Neural cell (in vitro differentiated cells): ENCODE data around the gene MYO10. TPM values are rescaled to one million over a fixed set of nuclear protein-coding genes. Genes with fewer than 3 reads are reported as not detected.
"Not testable (repeated sequence)": the region's sequence is repeated elsewhere in the genome, so short reads cannot be mapped to it uniquely, and the experiment has no call there.

Experiments
- H2AFZ ChIP-seq: fragments of 200-600, 300-800 bp; sonication (generic), shearing (Covaris generic); 2 replicates; pipeline ENCODE4 v1.6.0; 2014; ENCODE audit warnings: low read depth, mild to moderate bottlenecking, antibody characterized with exemption, low read length, moderate library complexity
- H3F3A ChIP-seq: fragments of 200-600 bp; shearing (Covaris generic); 2 replicates; pipeline ENCODE4 v1.6.1; 2016; ENCODE audit warnings: mild to moderate bottlenecking, moderate library complexity, mixed read lengths, antibody characterized with exemption, low read length; ENCODE audit not compliant: insufficient read depth, poor library complexity, severe bottlenecking
- H3K27ac ChIP-seq: fragments of 200-600, 300-800 bp; sonication (generic), shearing (Covaris generic); 2 replicates; pipeline ENCODE4 v1.5.1; 2014; ENCODE audit warnings: mild to moderate bottlenecking, low read length, moderate library complexity
- H3K27me3 ChIP-seq: fragments of 300-800, 200-600 bp; sonication (generic), shearing (Covaris generic); 2 replicates; pipeline ENCODE4 v1.6.0; 2014; ENCODE audit warnings: mild to moderate bottlenecking, low read depth, low read length, moderate library complexity; ENCODE audit not compliant: insufficient read depth
- H3K36me3 ChIP-seq: fragments of 300-800, 200-600 bp; sonication (generic), shearing (Covaris generic); 2 replicates; pipeline ENCODE4 v1.5.1; 2014; ENCODE audit warnings: mild to moderate bottlenecking, antibody characterized with exemption, low read length, moderate library complexity; ENCODE audit not compliant: insufficient read depth
- H3K4me2 ChIP-seq: fragments of 300-800, 200-600 bp; sonication (generic), shearing (Covaris generic); 2 replicates; pipeline ENCODE4 v1.6.0; 2014; ENCODE audit warnings: mild to moderate bottlenecking, low read length
- H3K4me3 ChIP-seq: fragments of 300-800, 200-600 bp; sonication (generic), shearing (Covaris generic); 2 replicates; pipeline ENCODE4 v1.5.1; 2014; ENCODE audit warnings: mild to moderate bottlenecking, low read length, moderate library complexity
- H3K79me2 ChIP-seq: fragments of 200-600 bp; shearing (Covaris generic); replicated peaks from 2 replicates; pipeline ENCODE4 v1.6.0; 2014; ENCODE audit warnings: mild to moderate bottlenecking, low read length, moderate library complexity; ENCODE audit not compliant: insufficient read depth
- H3K9ac ChIP-seq: fragments of 300-800, 200-600 bp; sonication (generic), shearing (Covaris generic); 2 replicates; pipeline ENCODE4 v1.6.1; 2016; ENCODE audit warnings: mild to moderate bottlenecking, low read length, mixed read lengths
- H3K9me2 ChIP-seq: fragments of 200-600 bp; shearing (Covaris generic); 2 replicates; pipeline ENCODE4 v1.6.1; 2016; ENCODE audit warnings: mild to moderate bottlenecking, low read length, mixed read lengths; ENCODE audit not compliant: insufficient read depth
- H3K9me3 ChIP-seq: fragments of 200-600, 300-800 bp; sonication (generic), shearing (Covaris generic); 2 replicates; pipeline ENCODE4 v1.6.1; 2016; ENCODE audit warnings: mild to moderate bottlenecking, mixed run types, low read length, moderate library complexity, mixed read lengths
- H4K20me1 ChIP-seq: fragments of 200-600 bp; shearing (Covaris generic); 2 replicates; pipeline ENCODE4 v1.6.1; 2016; ENCODE audit warnings: mild to moderate bottlenecking, mixed run types; ENCODE audit not compliant: insufficient read depth
- EP300 ChIP-seq: fragments of 450-650 bp; conservative IDR thresholded peaks from 2 replicates; pipeline ENCODE4 v1.6.1; 2014; ENCODE audit warnings: antibody characterized with exemption, mild to moderate bottlenecking, moderate library complexity; ENCODE audit not compliant: poor library complexity, severe bottlenecking
- EZH2 ChIP-seq: fragments of 200-600, 300-800 bp; shearing (Covaris generic), sonication (generic); IDR thresholded peaks from 2 replicates; pipeline ENCODE4 v1.6.1; 2014; ENCODE audit warnings: antibody characterized with exemption, low read length, borderline replicate concordance, mild to moderate bottlenecking; ENCODE audit not compliant: insufficient read depth, poor library complexity, severe bottlenecking
- MXI1 ChIP-seq: fragments of 450-650 bp; conservative IDR thresholded peaks from 2 replicates; pipeline ENCODE4 v1.6.1; 2014; ENCODE audit warnings: antibody characterized with exemption, mild to moderate bottlenecking; ENCODE audit not compliant: poor library complexity, severe bottlenecking
- POLR2AphosphoS5 ChIP-seq: IDR thresholded peaks from 2 replicates; pipeline ENCODE4 v1.6.1; 2012
- RAD21 ChIP-seq: fragments of 450-650 bp; conservative IDR thresholded peaks from 2 replicates; pipeline ENCODE4 v1.6.1; 2014; ENCODE audit warnings: antibody characterized with exemption, mild to moderate bottlenecking, moderate library complexity
- SMC3 ChIP-seq: fragments of 450-650 bp; conservative IDR thresholded peaks from 2 replicates; pipeline ENCODE4 v1.6.1; 2014; ENCODE audit warnings: antibody characterized with exemption, mild to moderate bottlenecking, moderate library complexity; ENCODE audit not compliant: poor library complexity
- TAF1 ChIP-seq: IDR thresholded peaks from 2 replicates; pipeline ENCODE4 v1.6.1; 2012; ENCODE audit warnings: low read depth
- polyA plus RNA-seq: library from polyadenylated mRNA; depleted of rRNA; stranded (reverse); fragments of >200 nt; gene quantifications from 2 replicates; pipeline ENCODE4 v1.2.3, GENCODE V29; 2014
- TF ChIP-seq, protein P1 (sequence below): IDR thresholded peaks from 2 replicates; pipeline ENCODE4 v1.6.1; 2012; ENCODE audit warnings: borderline replicate concordance
- TF ChIP-seq, protein P2 (sequence below): fragments of 450-650 bp; IDR thresholded peaks from 2 replicates; pipeline ENCODE4 v1.5.1; 2014; ENCODE audit warnings: antibody characterized with exemption, mild to moderate bottlenecking, moderate library complexity; ENCODE audit not compliant: poor library complexity, severe bottlenecking

MYO10 gene
- polyA plus RNA-seq, 1 donor from 2014 or later = 3.2 TPM

DNA sequence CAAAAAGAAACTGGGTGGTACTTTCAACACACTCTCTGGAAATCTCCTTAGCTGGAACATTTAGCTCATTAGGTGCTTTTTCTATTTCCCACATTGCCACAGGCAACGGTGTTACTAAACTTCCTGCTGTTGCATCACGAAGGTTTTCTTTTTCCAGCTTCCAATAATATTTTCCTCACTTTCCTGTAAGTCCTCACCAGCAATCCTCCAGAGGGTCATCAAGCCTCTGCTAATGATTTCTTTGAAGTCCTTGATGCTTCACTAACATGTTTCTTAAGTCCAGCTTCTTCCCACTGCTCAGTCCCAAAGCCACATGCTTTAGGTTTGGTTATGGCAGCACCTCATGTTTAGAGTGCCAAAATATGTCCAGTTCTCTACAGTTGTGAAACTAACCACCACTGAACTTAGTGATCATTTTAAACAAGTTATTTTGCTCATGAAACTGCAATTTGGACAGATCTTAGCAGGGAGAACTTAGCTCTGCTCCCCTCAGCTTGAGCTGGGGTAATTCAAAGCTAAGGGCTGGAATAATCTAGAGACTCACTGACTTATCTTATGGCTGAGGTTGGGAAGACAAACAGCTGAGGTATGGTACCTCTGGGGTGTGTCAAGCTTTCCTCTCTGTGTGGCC, 279.4 kb downstream of the MYO10 start:
- Histone ChIP-seq H3K4me2 (no peak overlapping the region), H2AFZ (no peak overlapping the region), H3K9ac (no peak overlapping the region), H3K9me2 (no peaks in the 10 kb centered on the region), H3F3A (no peaks in the 10 kb centered on the region), H3K27ac (no peak overlapping the region), H3K36me3 (no peaks in the 10 kb centered on the region), H3K27me3 (no peaks in the 10 kb centered on the region), H3K4me3 (no peak overlapping the region), H4K20me1 (no peaks in the 10 kb centered on the region), H3K9me3 (no peaks in the 10 kb centered on the region), H3K79me2 (no peaks in the 10 kb centered on the region)
- TF ChIP-seq POLR2AphosphoS5 (no peak), RAD21 (no peak), TAF1 (no peak), EZH2 (no peak), SMC3 (no peak), EP300 (no peak), MXI1 (no peak)
- TF ChIP-seq, protein P1, sequence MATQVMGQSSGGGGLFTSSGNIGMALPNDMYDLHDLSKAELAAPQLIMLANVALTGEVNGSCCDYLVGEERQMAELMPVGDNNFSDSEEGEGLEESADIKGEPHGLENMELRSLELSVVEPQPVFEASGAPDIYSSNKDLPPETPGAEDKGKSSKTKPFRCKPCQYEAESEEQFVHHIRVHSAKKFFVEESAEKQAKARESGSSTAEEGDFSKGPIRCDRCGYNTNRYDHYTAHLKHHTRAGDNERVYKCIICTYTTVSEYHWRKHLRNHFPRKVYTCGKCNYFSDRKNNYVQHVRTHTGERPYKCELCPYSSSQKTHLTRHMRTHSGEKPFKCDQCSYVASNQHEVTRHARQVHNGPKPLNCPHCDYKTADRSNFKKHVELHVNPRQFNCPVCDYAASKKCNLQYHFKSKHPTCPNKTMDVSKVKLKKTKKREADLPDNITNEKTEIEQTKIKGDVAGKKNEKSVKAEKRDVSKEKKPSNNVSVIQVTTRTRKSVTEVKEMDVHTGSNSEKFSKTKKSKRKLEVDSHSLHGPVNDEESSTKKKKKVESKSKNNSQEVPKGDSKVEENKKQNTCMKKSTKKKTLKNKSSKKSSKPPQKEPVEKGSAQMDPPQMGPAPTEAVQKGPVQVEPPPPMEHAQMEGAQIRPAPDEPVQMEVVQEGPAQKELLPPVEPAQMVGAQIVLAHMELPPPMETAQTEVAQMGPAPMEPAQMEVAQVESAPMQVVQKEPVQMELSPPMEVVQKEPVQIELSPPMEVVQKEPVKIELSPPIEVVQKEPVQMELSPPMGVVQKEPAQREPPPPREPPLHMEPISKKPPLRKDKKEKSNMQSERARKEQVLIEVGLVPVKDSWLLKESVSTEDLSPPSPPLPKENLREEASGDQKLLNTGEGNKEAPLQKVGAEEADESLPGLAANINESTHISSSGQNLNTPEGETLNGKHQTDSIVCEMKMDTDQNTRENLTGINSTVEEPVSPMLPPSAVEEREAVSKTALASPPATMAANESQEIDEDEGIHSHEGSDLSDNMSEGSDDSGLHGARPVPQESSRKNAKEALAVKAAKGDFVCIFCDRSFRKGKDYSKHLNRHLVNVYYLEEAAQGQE = no peak
- TF ChIP-seq, protein P2, sequence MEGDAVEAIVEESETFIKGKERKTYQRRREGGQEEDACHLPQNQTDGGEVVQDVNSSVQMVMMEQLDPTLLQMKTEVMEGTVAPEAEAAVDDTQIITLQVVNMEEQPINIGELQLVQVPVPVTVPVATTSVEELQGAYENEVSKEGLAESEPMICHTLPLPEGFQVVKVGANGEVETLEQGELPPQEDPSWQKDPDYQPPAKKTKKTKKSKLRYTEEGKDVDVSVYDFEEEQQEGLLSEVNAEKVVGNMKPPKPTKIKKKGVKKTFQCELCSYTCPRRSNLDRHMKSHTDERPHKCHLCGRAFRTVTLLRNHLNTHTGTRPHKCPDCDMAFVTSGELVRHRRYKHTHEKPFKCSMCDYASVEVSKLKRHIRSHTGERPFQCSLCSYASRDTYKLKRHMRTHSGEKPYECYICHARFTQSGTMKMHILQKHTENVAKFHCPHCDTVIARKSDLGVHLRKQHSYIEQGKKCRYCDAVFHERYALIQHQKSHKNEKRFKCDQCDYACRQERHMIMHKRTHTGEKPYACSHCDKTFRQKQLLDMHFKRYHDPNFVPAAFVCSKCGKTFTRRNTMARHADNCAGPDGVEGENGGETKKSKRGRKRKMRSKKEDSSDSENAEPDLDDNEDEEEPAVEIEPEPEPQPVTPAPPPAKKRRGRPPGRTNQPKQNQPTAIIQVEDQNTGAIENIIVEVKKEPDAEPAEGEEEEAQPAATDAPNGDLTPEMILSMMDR = no peak

DNA sequence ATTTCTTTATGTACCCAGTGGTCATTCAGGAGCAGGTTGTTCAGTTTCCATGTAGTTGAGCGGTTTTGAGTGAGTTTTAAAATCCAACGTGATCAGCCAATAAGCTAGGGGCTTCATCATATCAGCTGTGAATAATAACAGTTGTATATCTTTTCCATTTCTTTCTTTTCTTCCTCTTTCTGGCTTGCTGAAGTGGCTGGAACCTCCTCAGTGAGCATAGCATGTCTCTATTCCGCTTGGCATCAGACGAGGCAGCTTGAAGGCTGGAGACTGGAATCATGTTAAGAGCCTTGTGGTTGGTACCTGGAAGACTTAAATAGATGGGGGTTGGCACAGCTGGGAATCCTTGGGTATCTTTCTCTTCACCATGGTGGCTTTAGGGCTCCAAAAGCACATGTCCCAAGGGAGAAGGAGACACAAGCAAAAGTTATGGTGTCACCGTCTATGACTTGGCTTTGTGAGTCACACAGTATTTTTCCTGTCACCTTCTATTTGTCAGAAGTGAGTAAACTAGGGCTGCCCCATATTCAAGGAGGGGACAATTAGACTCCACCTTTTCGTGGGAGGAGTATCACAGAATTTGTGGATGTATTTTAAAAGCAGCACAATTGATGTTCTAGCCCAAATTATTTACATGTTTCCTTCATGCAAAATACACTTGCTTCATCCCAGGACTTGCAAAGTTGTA, 281.3 kb downstream of the MYO10 start:
- no peak for TF ChIP-seq POLR2AphosphoS5
- TF ChIP-seq SMC3 = no peak
- TF ChIP-seq, protein P2 = no peak
- TF ChIP-seq RAD21 = no peak
- no peak for TF ChIP-seq MXI1
- TF ChIP-seq, protein P1 = no peak
- TF ChIP-seq EZH2 = no peak
- TF ChIP-seq TAF1 = no peak
- TF ChIP-seq EP300 = no peak

DNA sequence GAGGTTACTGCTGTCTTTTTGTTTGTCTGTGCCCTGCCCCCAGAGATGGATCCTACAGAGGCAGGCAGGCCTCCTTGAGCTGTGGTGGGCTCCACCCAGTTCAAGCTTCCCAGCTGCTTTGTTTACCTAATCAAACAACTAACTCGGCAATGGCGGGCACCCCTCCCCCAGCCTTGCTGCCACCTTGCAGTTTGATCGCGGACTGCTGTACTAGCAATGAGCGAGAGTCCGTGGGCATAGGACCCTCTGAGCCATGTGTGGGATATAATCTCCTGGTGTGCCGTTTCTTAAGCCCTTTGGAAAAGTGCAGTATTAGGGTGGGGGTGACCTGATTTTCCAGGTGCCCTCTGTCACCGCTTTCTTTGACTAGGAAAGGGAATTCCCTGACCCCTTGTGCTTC, 287.3 kb downstream of the MYO10 start:
- not testable (repeated sequence) for H3K79me2 ChIP-seq, H3F3A ChIP-seq, H3K4me2 ChIP-seq, H3K27me3 ChIP-seq, H3K4me3 ChIP-seq, H3K9ac ChIP-seq, H3K9me3 ChIP-seq, H3K27ac ChIP-seq, H4K20me1 ChIP-seq, H3K36me3 ChIP-seq, H3K9me2 ChIP-seq, H2AFZ ChIP-seq

More for the DNA sequence above, 281.3 kb downstream of the MYO10 start:
- Histone ChIP-seq H3K27me3 (no peaks in the 10 kb centered on the region), H3K79me2 (no peaks in the 10 kb centered on the region), H3F3A (no peaks in the 10 kb centered on the region), H2AFZ (no peak overlapping the region), H3K27ac (no peak overlapping the region), H4K20me1 (no peaks in the 10 kb centered on the region), H3K36me3 (no peaks in the 10 kb centered on the region), H3K4me2 (no peak overlapping the region), H3K9ac (no peak overlapping the region), H3K9me3 (no peaks in the 10 kb centered on the region), H3K4me3 (no peak overlapping the region), H3K9me2 (no peaks in the 10 kb centered on the region)
